Heart left ventricle (tissue), 16 donors: Measurements from ENCODE around the gene VWA8. TPM values are rescaled to one million over a fixed set of nuclear protein-coding genes. Genes with fewer than 3 reads are reported as not detected.

Source experiments
- ATAC-seq, 4 donors: fragments of 200-7000 bp; cut with Tn5 transposase; one replicate each; pipeline ENCODE4 v1.9.1; 2020 to 2022; ENCODE audit warnings: moderate library complexity in 4 of 4, mild to moderate bottlenecking in 3 of 4, moderate number of reproducible peaks in 1 of 4
- DNase-seq, 5 donors: peaks; one replicate each; pipeline ENCODE4 v3.0.0-alpha.2; 2020
- H3K27ac ChIP-seq, 12 donors: fragments of 200-600 bp; sonication (generic) in 4 of 12; one replicate each; pipeline versions ENCODE4 v1.5.0 to v1.8.0; 2016 to 2022; ENCODE audit warnings: mild to moderate bottlenecking in 2 of 12
- H3K27me3 ChIP-seq, 9 donors: fragments of 200-600 bp; sonication (generic) in 2 of 9; one replicate each; pipeline versions ENCODE4 v1.5.1 to v1.8.0; 2016 to 2022; ENCODE audit warnings: mild to moderate bottlenecking in 3 of 9
- H3K36me3 ChIP-seq, 9 donors: fragments of 200-600 bp; sonication (generic) in 2 of 9; one replicate each; pipeline versions ENCODE4 v1.5.0 to v1.8.0; 2018 to 2022; ENCODE audit warnings: mild to moderate bottlenecking in 2 of 9
- H3K4me1 ChIP-seq, 12 donors: fragments of 200-600 bp; sonication (generic) in 4 of 12; one replicate each; pipeline versions ENCODE4 v1.5.0 to v1.8.0; 2016 to 2022; ENCODE audit warnings: mild to moderate bottlenecking in 3 of 12
- H3K4me3 ChIP-seq, 12 donors: fragments of 200-600 bp; sonication (generic) in 4 of 12; one replicate each; pipeline versions ENCODE4 v1.5.0 to v1.8.0; 2017 to 2022; ENCODE audit warnings: mild to moderate bottlenecking in 9 of 12, moderate library complexity in 4 of 12
- H3K9me3 ChIP-seq, 12 donors: fragments of 200-600 bp; sonication (generic) in 4 of 12; one replicate each; pipeline versions ENCODE4 v1.5.0 to v1.8.0; 2016 to 2022; ENCODE audit warnings: mild to moderate bottlenecking in 1 of 12
- POLR2A ChIP-seq, 2 donors: fragments of 450-650 bp; IDR thresholded peaks; one replicate each; pipeline ENCODE4 v1.6.1; 2017; ENCODE audit warnings: antibody characterized with exemption in 2 of 2, mild to moderate bottlenecking in 2 of 2, moderate library complexity in 2 of 2
- WGBS, 4 donors: extraction: QIAGEN DNeasy Blood & Tissue Kit in 2 of 4; methylation state at CpG; one replicate each; pipeline versions ENCODE4 v1.1.5 to v1.1.7; 2013 to 2018; 5-methylcytosine and 5-hydroxymethylcytosine counted together
- intact Hi-C, 10 donors: fragments of 100-400 bp; cut with DNase I; formaldehyde crosslinking; loops; one replicate each; pipeline versions ENCODE4 v1.11.1 to v1.14.2; 2022
- polyA plus RNA-seq, 2 donors: library from polyadenylated mRNA; stranded (reverse); fragments of 200-250 nt; gene quantifications; one replicate each; pipeline ENCODE4 v1.2.3, GENCODE V29; 2013
- total RNA-seq, 9 donors: library from RNA; depleted of rRNA in 2 of 9; stranded (reverse); fragments of >200 nt in 2 of 9; fragmentation: NEBNext Ultra II Directional in 3 of 9; extraction: Animal tissue kit (Norgen Biotek cat#: 25700) in 3 of 9; gene quantifications; one replicate each; pipeline versions ENCODE4 v1.1.0 to v1.2.4, GENCODE V29; 2016 to 2023
- TF ChIP-seq, protein P1 (sequence below), 12 donors: fragments of 200-600 bp; sonication (generic) in 4 of 12; IDR thresholded peaks; one replicate each; pipeline versions ENCODE4 v1.5.0 to v1.8.0; 2018 to 2022; ENCODE audit warnings: antibody characterized with exemption in 12 of 12, mild to moderate bottlenecking in 5 of 12
- donor health status: ischemic (EF 13 %, LVEDD 7.1; RV severe dilation, severe dysfunction).
- donor health status: healthy with polysubstance abuse.
- donor health status: DM: no; HTN: yes; CAD: no.
- donor health status: DM: no; HTN: no; CAD: no.
- donor health status: ischemic (EF 25% LVEDD 6.9; RV normal size, moderate dysfunction).
- donor health status: ischemic (EF 25% LVEDD 5.7; RV mildly dilated, moderate dysfunction).
- donor health status: healthy.
- donor health status: DM: yes; HTN: yes; CAD: no.
- donor health status: ischemic (EF 35%, LVEDD 5.7; RV mildly dilated, moderate dysfunction).
- donor health status: nonischemic (EF 11% LVEDD 7.7; RV severe dilation, severe dysfunction).
- donor health status: DM: yes; HTN: yes; CAD: no.
- donor health status: PGD.
- donor health status: ischemic (EF 29% LVEDD 5.4; RV normal size, mild dysfunction).
- donor health status: nonischemic (EF 23%, LVEDD 6.1; RV moderate dilation, normal function).

Gene VWA8
- total and polyA plus RNA-seq, 11 donors = 12.1 to 64.1 (median 41.8) TPM

- peaks cover 0 to 25% (median 13%) of the 10 kb centered on the region in 12 donors for H3K4me1 ChIP-seq
- no peak overlapping the region for H3K27ac ChIP-seq
- 66 to 78% (median 74%) methylated on average over 4 of the region's 4 CpGs for WGBS, 4 donors
- no peaks in the 10 kb centered on the region for H3K9me3 ChIP-seq
- no peaks in the 10 kb centered on the region for H3K27me3 ChIP-seq
- DNase-seq (no peak), ATAC-seq (no peak)
- no peak overlapping the region for H3K4me3 ChIP-seq
- peaks cover 0 to 24% (median 3%) of the 10 kb centered on the region in 9 donors for H3K36me3 ChIP-seq
- intact Hi-C loops = no loop called here
- no peak for TF ChIP-seq POLR2A (IDR thresholded peaks at IDR 0.05)
- TF ChIP-seq, protein P1, sequence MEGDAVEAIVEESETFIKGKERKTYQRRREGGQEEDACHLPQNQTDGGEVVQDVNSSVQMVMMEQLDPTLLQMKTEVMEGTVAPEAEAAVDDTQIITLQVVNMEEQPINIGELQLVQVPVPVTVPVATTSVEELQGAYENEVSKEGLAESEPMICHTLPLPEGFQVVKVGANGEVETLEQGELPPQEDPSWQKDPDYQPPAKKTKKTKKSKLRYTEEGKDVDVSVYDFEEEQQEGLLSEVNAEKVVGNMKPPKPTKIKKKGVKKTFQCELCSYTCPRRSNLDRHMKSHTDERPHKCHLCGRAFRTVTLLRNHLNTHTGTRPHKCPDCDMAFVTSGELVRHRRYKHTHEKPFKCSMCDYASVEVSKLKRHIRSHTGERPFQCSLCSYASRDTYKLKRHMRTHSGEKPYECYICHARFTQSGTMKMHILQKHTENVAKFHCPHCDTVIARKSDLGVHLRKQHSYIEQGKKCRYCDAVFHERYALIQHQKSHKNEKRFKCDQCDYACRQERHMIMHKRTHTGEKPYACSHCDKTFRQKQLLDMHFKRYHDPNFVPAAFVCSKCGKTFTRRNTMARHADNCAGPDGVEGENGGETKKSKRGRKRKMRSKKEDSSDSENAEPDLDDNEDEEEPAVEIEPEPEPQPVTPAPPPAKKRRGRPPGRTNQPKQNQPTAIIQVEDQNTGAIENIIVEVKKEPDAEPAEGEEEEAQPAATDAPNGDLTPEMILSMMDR (IDR thresholded peaks at IDR 0.05) = no peak
Observed at GRCh38 chr13:41823476-41823875, 137.4 kb downstream of the VWA8 start.

GRCh38 chr13:41822560-41822959 lies 138.3 kb downstream of the VWA8 start:
- no peak for TF ChIP-seq POLR2A (IDR thresholded peaks at IDR 0.05)
- TF ChIP-seq, protein P1 (IDR thresholded peaks at IDR 0.05) = no peak
- Histone ChIP-seq H3K27me3 (no peaks in the 10 kb centered on the region), H3K9me3 (no peaks in the 10 kb centered on the region), H3K4me3 (no peak overlapping the region), H3K36me3 (peaks cover 0 to 31% (median 3%) of the 10 kb centered on the region in 9 donors), H3K4me1 (peaks cover 0 to 18% (median 6%) of the 10 kb centered on the region in 12 donors), H3K27ac (no peak overlapping the region)
- DNase-seq (no peak), ATAC-seq (no peak)
- intact Hi-C loops = no loop called here

GRCh38 chr13:41821238-41821594 lies 139.7 kb downstream of the VWA8 start:
- ATAC-seq = peak in 1 of 4 donors; percentile 54
- Histone ChIP-seq H3K36me3 (peaks cover 0 to 37% (median 5%) of the 10 kb centered on the region in 9 donors), H3K4me1 (peaks cover 0 to 10% (median 4%) of the 10 kb centered on the region in 12 donors), H3K9me3 (no peaks in the 10 kb centered on the region), H3K27ac (peak overlapping the region in 5 of 12 donors; percentile 7 to 39 (median 27)), H3K27me3 (no peaks in the 10 kb centered on the region), H3K4me3 (no peak overlapping the region)
- 51 to 62% (median 58%) methylated on average over 2 of the region's 2 CpGs for WGBS, 4 donors
- DNase-seq = no peak
- intact Hi-C loops = no loop called here
- TF ChIP-seq, protein P1 (IDR thresholded peaks at IDR 0.05) = no peak
- TF ChIP-seq POLR2A (IDR thresholded peaks at IDR 0.05) = no peak

GRCh38 chr13:41820581-41821237 lies 140.2 kb downstream of the VWA8 start:
- intact Hi-C loops = no loop called here
- Histone ChIP-seq H3K27ac (peak overlapping the region in 7 of 12 donors; percentile 7 to 39 (median 27)), H3K4me3 (no peak overlapping the region), H3K9me3 (peaks cover 0 to under 1% (median 0%) of the 10 kb centered on the region in 12 donors), H3K36me3 (peaks cover 0 to 42% (median 9%) of the 10 kb centered on the region in 9 donors), H3K27me3 (no peaks in the 10 kb centered on the region), H3K4me1 (peaks cover 0 to 10% (median 2%) of the 10 kb centered on the region in 12 donors)
- DNase-seq (no peak), ATAC-seq (no peak)
- no peak for TF ChIP-seq POLR2A (IDR thresholded peaks at IDR 0.05)
- TF ChIP-seq, protein P1 (IDR thresholded peaks at IDR 0.05) = no peak
- 41 to 70% (median 61%) methylated on average over 1 of the region's 1 CpG for WGBS, 4 donors
